HepG2 (cell line): ENCODE results near the gene E2F1. TPM values are rescaled to one million over a fixed set of nuclear protein-coding genes. Genes with fewer than 3 reads are reported as not detected.

Experiments used
- ADNP ChIP-seq: sonication (generic); formaldehyde crosslinking; IDR thresholded peaks from 2 replicates; pipeline ENCODE4 v1.4.0; 2020; ENCODE audit warnings: missing genetic modification reagents
- IKZF4 ChIP-seq: sonication (generic); formaldehyde crosslinking; IDR thresholded peaks from 2 replicates; pipeline ENCODE4 v1.5.1; 2020; ENCODE audit warnings: borderline replicate concordance, mild to moderate bottlenecking, low read depth, missing genetic modification reagents; ENCODE audit errors: not compliant biosample characterization
- KLF11 ChIP-seq: IDR thresholded peaks from 2 replicates; pipeline ENCODE4 v1.6.1; 2016; ENCODE audit warnings: missing compliant biosample characterization
- KMT2A ChIP-seq: sonication (generic); formaldehyde crosslinking; IDR thresholded peaks from 2 replicates; pipeline ENCODE4 v1.4.0; 2020; ENCODE audit warnings: missing genetic modification reagents
- MED1 ChIP-seq: sonication (generic); formaldehyde crosslinking; IDR thresholded peaks from 2 replicates; pipeline ENCODE4 v1.4.0; 2020; ENCODE audit warnings: missing genetic modification reagents
- MED13 ChIP-seq: sonication (generic); formaldehyde crosslinking; IDR thresholded peaks from 2 replicates; pipeline ENCODE4 v1.5.0; 2020; ENCODE audit warnings: missing genetic modification reagents
- MTA1 ChIP-seq: sonication (generic); formaldehyde crosslinking; IDR thresholded peaks from 2 replicates; pipeline ENCODE4 v1.4.0; 2020; ENCODE audit warnings: missing genetic modification reagents, mild to moderate bottlenecking, borderline replicate concordance
- POLR2AphosphoS5 ChIP-seq: IDR thresholded peaks from 2 replicates; pipeline ENCODE4 v1.6.1; 2012; ENCODE audit warnings: low read depth, low read length
- PPARG ChIP-seq: conservative IDR thresholded peaks from 2 replicates; pipeline ENCODE4 v1.6.1; 2016; ENCODE audit warnings: missing biosample characterization, missing genetic modification reagents
- RARG ChIP-seq: sonication (generic); formaldehyde crosslinking; IDR thresholded peaks from 2 replicates; pipeline ENCODE4 v1.4.0; 2020; ENCODE audit warnings: low read depth, mild to moderate bottlenecking, missing genetic modification reagents
- SRY ChIP-seq: sonication (generic); formaldehyde crosslinking; IDR thresholded peaks from 2 replicates; pipeline ENCODE4 v1.8.0; 2022; ENCODE audit warnings: mild to moderate bottlenecking, missing genetic modification reagents
- TARDBP ChIP-seq: sonication (generic); formaldehyde crosslinking; IDR thresholded peaks from 2 replicates; pipeline ENCODE4 v1.8.0; 2022; ENCODE audit warnings: mild to moderate bottlenecking, missing genetic modification reagents
- ZFP41 ChIP-seq: sonication (generic); formaldehyde crosslinking; IDR thresholded peaks from 2 replicates; pipeline ENCODE4 v1.4.0; 2020; ENCODE audit warnings: mild to moderate bottlenecking, missing genetic modification reagents, borderline replicate concordance
- ZNF10 ChIP-seq: sonication (generic); formaldehyde crosslinking; IDR thresholded peaks from 2 replicates; pipeline ENCODE4 v1.4.0; 2020; ENCODE audit warnings: mild to moderate bottlenecking, low read depth, missing genetic modification reagents, borderline replicate concordance
- ZNF572 ChIP-seq: sonication (generic); formaldehyde crosslinking; IDR thresholded peaks from 2 replicates; pipeline ENCODE4 v1.5.1; 2020; ENCODE audit warnings: mild to moderate bottlenecking, missing genetic modification reagents
- ZNF788 ChIP-seq: sonication (generic); formaldehyde crosslinking; IDR thresholded peaks from 2 replicates; pipeline ENCODE4 v1.5.0; 2020; ENCODE audit warnings: mild to moderate bottlenecking, missing genetic modification reagents, borderline replicate concordance
- polyA plus RNA-seq, 8 experiments: library from polyadenylated mRNA; depleted of rRNA in 3 of 8; stranded (reverse) in 7 of 8; unstranded in 1 of 8; fragments of >200 nt; fragmentation: Illumina TruSeq in 4 of 8; extraction: Trizol in 4 of 8; gene quantifications; 2 replicates each; pipeline versions ENCODE4 v1.2.1 to v1.2.3, GENCODE V29; 2011 to 2016; ENCODE audit warnings: low read depth in 4 of 8, missing spikeins in 1 of 8, mixed read lengths in 1 of 8; ENCODE audit not compliant: insufficient read depth in 1 of 8
- total RNA-seq, 5 experiments: library from RNA; depleted of rRNA; stranded (reverse); fragments of >200 nt; fragmentation: Illumina TruSeq; extraction: Trizol; gene quantifications; 2 replicates each; pipeline ENCODE4 v1.2.3, GENCODE V29; 2016; ENCODE audit warnings: low read depth in 1 of 5
- TF ChIP-seq, protein P1 (sequence below): sonication (generic); formaldehyde crosslinking; IDR thresholded peaks from 2 replicates; pipeline ENCODE4 v1.4.0; 2020; ENCODE audit warnings: missing genetic modification reagents
- TF ChIP-seq, protein P2 (sequence below): sonication (generic); formaldehyde crosslinking; IDR thresholded peaks from 2 replicates; pipeline ENCODE4 v1.5.0; 2020; ENCODE audit warnings: mild to moderate bottlenecking, low read depth, missing genetic modification reagents, borderline replicate concordance
- TF ChIP-seq, protein P3 (sequence below): IDR thresholded peaks from 2 replicates; pipeline ENCODE4 v1.4.0; 2020; ENCODE audit warnings: mild to moderate bottlenecking, missing genetic modification reagents

Gene E2F1
- total and polyA plus RNA-seq, 2 of the 13 experiments (the other 11 are each of a cell fraction or from before 2014, with no cell fraction given): 25.5 to 39.4 TPM

DNA sequence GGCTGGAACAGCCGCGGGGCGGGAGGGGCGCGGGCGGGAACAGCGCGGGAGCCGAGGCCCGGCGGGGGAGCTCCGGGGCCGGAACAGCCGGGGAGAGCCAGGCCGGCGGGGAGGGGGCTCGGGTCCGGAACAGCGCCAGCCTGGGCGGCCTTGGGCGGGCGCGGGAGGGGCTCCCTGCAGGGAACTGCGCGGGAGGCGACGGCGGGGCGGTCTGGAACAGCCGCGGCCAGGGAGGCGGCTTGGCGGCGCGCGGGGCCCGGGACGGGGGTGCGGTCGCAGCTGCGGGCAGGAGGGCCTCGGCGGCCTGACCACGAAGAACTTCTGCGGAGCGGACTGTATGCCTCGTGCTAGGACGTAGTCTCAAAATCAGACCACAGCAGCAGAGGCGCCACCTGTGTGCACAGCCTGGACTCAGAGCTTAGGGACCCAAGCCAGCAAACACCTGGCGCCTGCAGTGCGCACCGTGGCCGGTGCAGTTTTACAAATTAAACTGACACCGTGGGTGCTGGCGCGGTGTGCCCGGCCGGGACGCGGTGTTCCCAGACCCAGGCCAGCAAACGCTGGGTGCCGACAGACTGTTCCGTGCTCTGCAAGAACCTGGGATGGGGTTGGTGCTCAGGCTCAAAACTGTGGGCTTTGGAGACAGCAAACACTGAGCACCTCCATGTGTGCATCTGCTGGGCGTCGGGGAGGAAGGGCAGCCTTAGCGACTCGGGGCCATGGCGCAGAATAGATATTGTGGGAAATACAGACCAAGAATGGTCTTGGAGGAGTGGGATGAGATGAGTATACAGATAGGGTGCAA, 46.2 kb upstream of the E2F1 start (continued):
- TF ChIP-seq, protein P1, sequence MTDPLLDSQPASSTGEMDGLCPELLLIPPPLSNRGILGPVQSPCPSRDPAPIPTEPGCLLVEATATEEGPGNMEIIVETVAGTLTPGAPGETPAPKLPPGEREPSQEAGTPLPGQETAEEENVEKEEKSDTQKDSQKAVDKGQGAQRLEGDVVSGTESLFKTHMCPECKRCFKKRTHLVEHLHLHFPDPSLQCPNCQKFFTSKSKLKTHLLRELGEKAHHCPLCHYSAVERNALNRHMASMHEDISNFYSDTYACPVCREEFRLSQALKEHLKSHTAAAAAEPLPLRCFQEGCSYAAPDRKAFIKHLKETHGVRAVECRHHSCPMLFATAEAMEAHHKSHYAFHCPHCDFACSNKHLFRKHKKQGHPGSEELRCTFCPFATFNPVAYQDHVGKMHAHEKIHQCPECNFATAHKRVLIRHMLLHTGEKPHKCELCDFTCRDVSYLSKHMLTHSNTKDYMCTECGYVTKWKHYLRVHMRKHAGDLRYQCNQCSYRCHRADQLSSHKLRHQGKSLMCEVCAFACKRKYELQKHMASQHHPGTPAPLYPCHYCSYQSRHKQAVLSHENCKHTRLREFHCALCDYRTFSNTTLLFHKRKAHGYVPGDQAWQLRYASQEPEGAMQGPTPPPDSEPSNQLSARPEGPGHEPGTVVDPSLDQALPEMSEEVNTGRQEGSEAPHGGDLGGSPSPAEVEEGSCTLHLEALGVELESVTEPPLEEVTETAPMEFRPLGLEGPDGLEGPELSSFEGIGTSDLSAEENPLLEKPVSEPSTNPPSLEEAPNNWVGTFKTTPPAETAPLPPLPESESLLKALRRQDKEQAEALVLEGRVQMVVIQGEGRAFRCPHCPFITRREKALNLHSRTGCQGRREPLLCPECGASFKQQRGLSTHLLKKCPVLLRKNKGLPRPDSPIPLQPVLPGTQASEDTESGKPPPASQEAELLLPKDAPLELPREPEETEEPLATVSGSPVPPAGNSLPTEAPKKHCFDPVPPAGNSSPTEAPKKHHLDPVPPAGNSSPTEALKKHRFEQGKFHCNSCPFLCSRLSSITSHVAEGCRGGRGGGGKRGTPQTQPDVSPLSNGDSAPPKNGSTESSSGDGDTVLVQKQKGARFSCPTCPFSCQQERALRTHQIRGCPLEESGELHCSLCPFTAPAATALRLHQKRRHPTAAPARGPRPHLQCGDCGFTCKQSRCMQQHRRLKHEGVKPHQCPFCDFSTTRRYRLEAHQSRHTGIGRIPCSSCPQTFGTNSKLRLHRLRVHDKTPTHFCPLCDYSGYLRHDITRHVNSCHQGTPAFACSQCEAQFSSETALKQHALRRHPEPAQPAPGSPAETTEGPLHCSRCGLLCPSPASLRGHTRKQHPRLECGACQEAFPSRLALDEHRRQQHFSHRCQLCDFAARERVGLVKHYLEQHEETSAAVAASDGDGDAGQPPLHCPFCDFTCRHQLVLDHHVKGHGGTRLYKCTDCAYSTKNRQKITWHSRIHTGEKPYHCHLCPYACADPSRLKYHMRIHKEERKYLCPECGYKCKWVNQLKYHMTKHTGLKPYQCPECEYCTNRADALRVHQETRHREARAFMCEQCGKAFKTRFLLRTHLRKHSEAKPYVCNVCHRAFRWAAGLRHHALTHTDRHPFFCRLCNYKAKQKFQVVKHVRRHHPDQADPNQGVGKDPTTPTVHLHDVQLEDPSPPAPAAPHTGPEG (CRISPR knock-in tag): 0 out of 2 replicates have a peak, but pooled peaks have one; percentile 33
- TF ChIP-seq, protein P2, sequence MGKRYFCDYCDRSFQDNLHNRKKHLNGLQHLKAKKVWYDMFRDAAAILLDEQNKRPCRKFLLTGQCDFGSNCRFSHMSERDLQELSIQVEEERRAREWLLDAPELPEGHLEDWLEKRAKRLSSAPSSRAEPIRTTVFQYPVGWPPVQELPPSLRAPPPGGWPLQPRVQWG (CRISPR knock-in tag): no peak
- TF ChIP-seq ZNF10 (CRISPR knock-in tag) (no peak), MED13 (CRISPR knock-in tag) (peak; percentile 13; the same call in 1 of the 2 replicates), ZFP41 (CRISPR knock-in tag) (no peak), TARDBP (peak; percentile 42; the same call in 1 of the 2 replicates), MTA1 (CRISPR knock-in tag) (peak; percentile 69; the same call in 1 of the 2 replicates), ADNP (peak; percentile 12; the same call in 1 of the 2 replicates), PPARG (CRISPR knock-in tag) (peak; percentile 9; the same call in 1 of the 2 replicates), KMT2A (CRISPR knock-in tag) (peak; percentile 56), SRY (CRISPR knock-in tag) (peak; percentile 97), ZNF572 (CRISPR knock-in tag) (peak; percentile 76; the same call in 1 of the 2 replicates), RARG (CRISPR knock-in tag) (no peak), POLR2AphosphoS5 (peak; percentile 70), IKZF4 (peak; percentile 98), MED1 (peak; percentile 86), ZNF788 (CRISPR knock-in tag) (peak; percentile 89), KLF11 (CRISPR knock-in tag) (peak; percentile 81; the same call in 1 of the 2 replicates)
- TF ChIP-seq, protein P3, sequence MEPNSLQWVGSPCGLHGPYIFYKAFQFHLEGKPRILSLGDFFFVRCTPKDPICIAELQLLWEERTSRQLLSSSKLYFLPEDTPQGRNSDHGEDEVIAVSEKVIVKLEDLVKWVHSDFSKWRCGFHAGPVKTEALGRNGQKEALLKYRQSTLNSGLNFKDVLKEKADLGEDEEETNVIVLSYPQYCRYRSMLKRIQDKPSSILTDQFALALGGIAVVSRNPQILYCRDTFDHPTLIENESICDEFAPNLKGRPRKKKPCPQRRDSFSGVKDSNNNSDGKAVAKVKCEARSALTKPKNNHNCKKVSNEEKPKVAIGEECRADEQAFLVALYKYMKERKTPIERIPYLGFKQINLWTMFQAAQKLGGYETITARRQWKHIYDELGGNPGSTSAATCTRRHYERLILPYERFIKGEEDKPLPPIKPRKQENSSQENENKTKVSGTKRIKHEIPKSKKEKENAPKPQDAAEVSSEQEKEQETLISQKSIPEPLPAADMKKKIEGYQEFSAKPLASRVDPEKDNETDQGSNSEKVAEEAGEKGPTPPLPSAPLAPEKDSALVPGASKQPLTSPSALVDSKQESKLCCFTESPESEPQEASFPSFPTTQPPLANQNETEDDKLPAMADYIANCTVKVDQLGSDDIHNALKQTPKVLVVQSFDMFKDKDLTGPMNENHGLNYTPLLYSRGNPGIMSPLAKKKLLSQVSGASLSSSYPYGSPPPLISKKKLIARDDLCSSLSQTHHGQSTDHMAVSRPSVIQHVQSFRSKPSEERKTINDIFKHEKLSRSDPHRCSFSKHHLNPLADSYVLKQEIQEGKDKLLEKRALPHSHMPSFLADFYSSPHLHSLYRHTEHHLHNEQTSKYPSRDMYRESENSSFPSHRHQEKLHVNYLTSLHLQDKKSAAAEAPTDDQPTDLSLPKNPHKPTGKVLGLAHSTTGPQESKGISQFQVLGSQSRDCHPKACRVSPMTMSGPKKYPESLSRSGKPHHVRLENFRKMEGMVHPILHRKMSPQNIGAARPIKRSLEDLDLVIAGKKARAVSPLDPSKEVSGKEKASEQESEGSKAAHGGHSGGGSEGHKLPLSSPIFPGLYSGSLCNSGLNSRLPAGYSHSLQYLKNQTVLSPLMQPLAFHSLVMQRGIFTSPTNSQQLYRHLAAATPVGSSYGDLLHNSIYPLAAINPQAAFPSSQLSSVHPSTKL (CRISPR knock-in tag): no peak; the same call in none of the 2 replicates
